Activated CD8-positive, alpha-beta memory T cell treated with anti-CD3 and anti-CD28 coated beads, Interleukin-2, amount 50 U/mL, for 48 hours (primary cell): ENCODE data around the gene CENPH.
"Not testable (repeated sequence)": the region's sequence is repeated elsewhere in the genome, so short reads cannot be mapped to it uniquely, and the experiment has no call there.

Source experiments
- DNase-seq: peaks from one replicate; pipeline ENCODE4 v3.0.0-alpha.2; 2020

CENPH gene

GRCh38 chr5:69189162-69190086 lies at the start of gene CENPH:
Gene CENPH, plus strand, starts transcription at chr5:69189583. Its CDS starts 52 bp downstream, at chr5:69189635.
- peak; percentile 95 for DNase-seq

DNA sequence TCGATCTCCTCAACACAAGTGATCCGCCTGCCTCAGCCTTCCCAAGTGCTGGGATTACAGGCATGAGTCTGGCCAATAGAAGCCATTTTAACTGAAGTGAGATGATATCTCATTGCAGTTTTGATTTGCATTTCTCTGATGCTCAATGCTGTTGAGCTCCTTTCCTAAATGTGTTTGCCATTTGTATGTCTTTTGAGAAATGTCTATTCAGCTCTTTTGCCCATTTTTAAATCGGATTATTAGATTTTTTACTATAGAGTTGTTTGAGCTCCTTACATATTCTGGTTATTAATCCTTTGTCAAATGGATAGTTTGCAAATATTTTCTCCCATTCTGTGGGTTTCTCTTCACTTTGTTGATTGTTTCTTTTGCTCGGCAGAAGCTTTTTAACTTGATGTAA lies 49.1 kb upstream of the CENPH start:
- DNase-seq = not testable (repeated sequence)

DNA sequence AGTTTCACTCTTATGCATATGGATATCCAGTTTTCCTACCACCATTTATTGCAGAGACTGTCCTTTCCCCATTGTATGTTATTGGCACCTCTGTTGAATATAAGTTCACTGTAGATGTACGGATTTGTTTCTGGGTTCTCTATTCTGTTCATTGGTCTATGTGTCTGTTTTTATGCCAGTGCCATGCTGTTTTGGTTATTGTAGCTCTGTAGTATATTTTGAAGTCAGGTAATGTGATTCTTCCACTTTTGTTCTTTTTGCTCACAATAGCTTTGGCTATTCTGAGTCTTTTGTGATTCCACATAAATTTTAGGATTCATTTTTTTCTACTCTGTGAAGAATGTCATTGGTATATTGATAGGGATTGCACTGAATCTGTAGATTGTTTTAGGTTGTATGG lies 48.6 kb upstream of the CENPH start:
- DNase-seq = no peak

- not testable (repeated sequence) for DNase-seq
These were observed 40.8 kb upstream of the CENPH start for GRCh38 chr5:69148576-69148975.

- DNase-seq = no peak
These were observed 40.3 kb upstream of the CENPH start for GRCh38 chr5:69148981-69149675.

DNA sequence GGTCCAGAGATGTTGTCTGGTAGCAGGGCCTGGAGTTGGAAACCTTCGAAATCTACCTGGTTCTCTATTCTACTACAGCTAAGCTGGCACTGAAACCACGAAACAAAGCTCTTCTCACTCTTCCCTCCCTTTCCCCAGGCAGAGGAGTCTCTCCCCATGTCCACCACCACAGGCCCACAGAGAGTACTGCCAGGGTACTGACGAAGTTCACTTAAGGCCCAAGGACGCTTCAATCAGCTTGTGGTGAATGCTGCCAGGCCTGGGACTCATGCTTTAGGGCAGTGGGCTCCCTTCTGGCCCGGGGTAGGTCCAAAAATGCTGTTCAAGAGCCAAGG lies 39.7 kb upstream of the CENPH start:
- no peak for DNase-seq

DNA sequence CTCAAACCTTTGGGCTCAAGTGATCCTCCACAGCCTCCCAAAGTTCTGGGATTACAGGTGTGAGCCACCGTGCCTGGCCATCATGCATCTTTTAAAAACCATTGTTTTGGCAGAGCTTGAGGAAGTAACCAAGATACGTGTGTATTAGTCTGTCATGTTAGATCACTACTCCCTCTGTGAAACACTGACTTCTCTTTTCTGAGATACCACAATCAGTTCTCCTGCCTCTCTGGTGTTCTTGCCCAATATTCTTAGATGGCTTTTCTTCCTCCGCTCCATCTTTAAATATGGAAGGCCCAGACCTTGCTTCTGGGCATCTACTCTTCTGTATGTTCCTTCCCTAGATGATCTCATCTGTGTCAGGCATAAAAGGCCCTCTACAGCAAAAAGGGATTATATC lies 36.7 kb upstream of the CENPH start:
- DNase-seq = no peak

DNA sequence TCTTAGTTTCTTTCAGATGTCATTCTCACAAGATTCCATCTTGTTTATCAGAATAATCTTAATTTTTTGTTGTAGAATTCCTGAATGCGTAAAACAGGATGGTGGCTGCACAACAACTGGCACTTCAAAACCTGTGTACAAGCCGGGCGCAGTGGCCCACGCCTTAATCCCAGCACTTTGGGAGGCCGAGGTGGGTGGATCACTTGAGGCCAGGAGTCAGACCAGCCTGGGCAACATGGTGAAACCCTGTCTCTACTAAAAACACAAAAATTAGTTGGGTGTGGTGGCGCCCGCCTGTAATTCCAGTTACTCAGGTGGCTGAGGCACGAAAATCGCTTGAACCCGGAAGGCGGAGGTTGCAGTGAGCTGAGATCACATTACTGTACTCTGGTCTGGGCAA lies 32.9 kb upstream of the CENPH start:
- DNase-seq = no peak

GRCh38 chr5:69158039-69158438 lies 31.3 kb upstream of the CENPH start:
- DNase-seq = no peak

GRCh38 chr5:69160651-69161050 lies 28.7 kb upstream of the CENPH start:
- DNase-seq = no peak

GRCh38 chr5:69166686-69167492 lies 22.5 kb upstream of the CENPH start, which contains the start of gene CCNB1:
Gene CCNB1, plus strand, starts transcription at chr5:69167150. Its CDS starts 113 bp downstream, at chr5:69167263.
- peak; percentile 97 for DNase-seq

GRCh38 chr5:69167493-69167855 lies 21.9 kb upstream of the CENPH start:
- no peak for DNase-seq

DNA sequence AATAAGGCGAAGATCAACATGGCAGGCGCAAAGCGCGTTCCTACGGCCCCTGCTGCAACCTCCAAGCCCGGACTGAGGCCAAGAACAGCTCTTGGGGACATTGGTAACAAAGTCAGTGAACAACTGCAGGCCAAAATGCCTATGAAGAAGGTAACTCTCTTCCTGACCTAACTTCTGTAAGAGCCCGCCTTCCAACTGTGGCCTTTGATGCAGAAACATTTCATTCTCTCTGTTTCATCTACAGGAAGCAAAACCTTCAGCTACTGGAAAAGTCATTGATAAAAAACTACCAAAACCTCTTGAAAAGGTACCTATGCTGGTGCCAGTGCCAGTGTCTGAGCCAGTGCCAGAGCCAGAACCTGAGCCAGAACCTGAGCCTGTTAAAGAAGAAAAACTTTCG lies 21.5 kb upstream of the CENPH start:
- DNase-seq = no peak

- DNase-seq = no peak
These were observed 18.9 kb upstream of the CENPH start for GRCh38 chr5:69170495-69170894.

DNA sequence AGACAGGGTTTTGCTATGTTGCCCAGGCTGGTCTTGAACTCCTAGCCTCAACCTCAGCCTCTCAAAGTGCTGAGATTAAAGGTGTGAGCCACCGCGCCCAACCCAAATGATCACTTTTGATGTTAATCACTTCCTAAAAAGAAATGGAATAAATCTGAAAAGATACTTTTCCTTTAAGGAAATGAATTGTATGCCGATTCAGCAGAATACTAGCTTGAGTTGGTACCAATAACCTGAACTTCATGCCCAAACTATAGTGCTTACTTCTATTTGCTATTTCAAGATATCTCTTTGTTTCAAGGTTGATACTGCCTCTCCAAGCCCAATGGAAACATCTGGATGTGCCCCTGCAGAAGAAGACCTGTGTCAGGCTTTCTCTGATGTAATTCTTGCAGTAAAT lies 18.4 kb upstream of the CENPH start:
- no peak for DNase-seq

GRCh38 chr5:69181659-69182293 lies 7.6 kb upstream of the CENPH start:
- DNase-seq = not testable (repeated sequence)

DNA sequence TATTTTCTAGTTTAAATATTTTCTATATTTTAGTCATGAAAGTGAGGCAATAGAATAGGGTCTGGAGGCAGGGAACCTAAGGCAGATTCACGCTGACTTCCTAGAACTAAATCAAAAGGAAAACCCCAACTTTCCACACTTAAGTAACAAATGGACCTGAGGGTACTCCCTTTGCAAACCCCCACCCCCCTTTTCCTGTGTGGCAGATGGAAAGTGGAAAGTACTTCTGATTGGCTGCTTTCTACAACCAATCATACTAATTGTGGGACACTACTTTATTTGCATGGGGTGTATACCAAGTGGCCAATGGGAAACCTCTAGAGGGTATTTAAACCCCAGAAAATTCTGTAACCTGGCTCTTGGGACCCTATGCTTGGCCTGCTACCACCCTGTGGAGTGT lies 4.8 kb upstream of the CENPH start:
- DNase-seq = no peak

GRCh38 chr5:69187342-69187741 lies 2.0 kb upstream of the CENPH start:
- no peak for DNase-seq

DNA sequence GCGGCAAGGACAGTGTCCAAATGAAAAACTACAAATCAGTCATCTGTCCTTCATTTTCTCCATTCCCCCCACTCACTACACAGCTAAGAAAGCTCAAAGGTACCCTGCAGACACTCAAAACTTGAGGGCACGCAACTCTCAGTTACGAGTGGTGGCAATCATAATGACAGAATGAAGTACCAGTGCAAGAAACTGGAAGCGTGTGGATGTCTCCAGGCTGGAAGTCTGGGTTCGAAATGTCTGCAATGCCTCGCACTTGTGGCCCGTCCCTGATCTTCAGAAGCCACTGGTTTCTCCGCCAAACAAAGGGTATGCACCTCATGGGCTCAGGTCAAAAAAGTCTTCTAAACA lies 597 bp upstream of the CENPH start:
- DNase-seq = no peak

GRCh38 chr5:69202497-69202896 lies 13.1 kb downstream of the CENPH start:
- no peak for DNase-seq

DNA sequence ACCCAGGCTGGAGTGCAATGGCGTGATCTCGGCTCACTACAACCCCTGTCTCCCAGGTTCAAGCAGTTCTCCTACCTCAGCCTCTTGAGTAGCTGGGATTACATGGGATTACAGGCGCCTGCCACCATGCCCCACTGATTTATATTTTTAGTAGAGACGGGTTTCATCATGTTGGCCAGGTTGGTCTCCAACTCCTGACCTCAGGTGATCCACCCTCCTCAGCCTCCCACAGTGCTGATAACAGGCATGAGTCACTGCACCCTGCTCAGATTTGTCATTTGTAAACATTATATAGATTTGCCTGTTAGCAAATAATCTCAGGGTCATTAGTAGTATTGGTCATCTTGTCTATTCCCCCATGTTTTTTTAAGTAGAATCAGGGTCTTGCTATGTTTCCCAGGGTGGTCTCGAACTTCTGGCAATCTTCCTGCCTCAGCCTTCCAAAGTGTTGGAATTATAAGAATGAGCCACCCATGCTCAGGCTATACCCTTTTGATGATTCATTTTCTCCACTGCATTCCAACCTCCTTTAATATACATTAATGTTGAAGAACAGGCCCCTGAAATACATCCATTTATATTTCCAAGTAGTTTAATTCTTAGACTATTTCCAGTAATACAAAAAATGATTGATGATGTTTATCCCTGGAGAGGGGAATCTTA lies 17.3 kb downstream of the CENPH start:
- no peak for DNase-seq

GRCh38 chr5:69209602-69210001 lies 20.2 kb downstream of the CENPH start:
- DNase-seq = no peak

DNA sequence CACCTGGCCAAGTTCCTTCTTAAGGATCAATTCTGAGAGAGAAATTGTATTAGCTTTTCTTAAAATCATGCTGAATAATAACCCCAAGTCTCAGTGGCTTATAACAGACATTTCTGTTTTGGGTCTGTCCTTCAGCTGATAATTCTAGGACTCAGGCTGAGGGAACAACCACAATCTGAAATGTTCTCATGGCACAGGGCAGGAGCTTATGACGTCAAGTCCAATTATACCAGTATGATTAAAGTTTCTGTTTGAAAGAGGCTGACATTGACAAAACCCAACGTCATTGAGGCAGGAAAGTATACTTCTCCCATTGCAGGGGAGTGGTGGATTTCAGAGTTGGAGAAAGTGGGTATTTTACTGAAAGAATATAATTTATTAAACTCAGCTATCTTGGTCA lies 21.8 kb downstream of the CENPH start:
- no peak for DNase-seq
